Left lung (tissue), 10 donors: ENCODE results near the gene SLC5A8. TPM values are rescaled to one million over a fixed set of nuclear protein-coding genes. Genes with fewer than 3 reads are reported as not detected.

Experiments used
- ATAC-seq: fragments of 200-7000 bp; cut with Tn5 transposase; one replicate; pipeline ENCODE4 v1.9.1; 2020; ENCODE audit warnings: moderate library complexity
- DNase-seq, 4 donors: peaks; one replicate each; pipeline ENCODE4 v3.0.0-alpha.2; 2013 to 2020
- H3K27ac ChIP-seq, 2 donors: fragments of 200-600 bp; sonication (generic) in 1 of 2; one replicate each; pipeline versions ENCODE4 v1.5.0 to v1.8.0; 2020 to 2021
- H3K27me3 ChIP-seq, 2 donors: fragments of 200-600 bp; sonication (generic) in 1 of 2; one replicate each; pipeline versions ENCODE4 v1.5.0 to v1.8.0; 2020 to 2021
- H3K36me3 ChIP-seq, 2 donors: fragments of 200-600 bp; sonication (generic) in 1 of 2; one replicate each; pipeline versions ENCODE4 v1.5.0 to v1.8.0; 2020 to 2021
- H3K4me1 ChIP-seq, 2 donors: fragments of 200-600 bp; one replicate each; pipeline ENCODE4 v1.8.0; 2021
- H3K4me3 ChIP-seq, 2 donors: fragments of 200-600 bp; sonication (generic) in 1 of 2; one replicate each; pipeline versions ENCODE4 v1.5.0 to v1.8.0; 2020 to 2021; ENCODE audit warnings: mild to moderate bottlenecking in 1 of 2
- H3K9me3 ChIP-seq, 2 donors: fragments of 200-600 bp; sonication (generic) in 1 of 2; one replicate each; pipeline versions ENCODE4 v1.5.0 to v1.8.0; 2020 to 2021
- CTCF ChIP-seq, 2 donors: fragments of 200-600 bp; sonication (generic) in 1 of 2; IDR thresholded peaks; one replicate each; pipeline versions ENCODE4 v1.5.0 to v1.8.0; 2021; ENCODE audit warnings: antibody characterized with exemption in 2 of 2
- intact Hi-C, 2 donors: fragments of 100-400 bp; cut with DNase I; formaldehyde crosslinking; loops; one replicate each; pipeline versions ENCODE4 v1.11.2 to v1.14.2; 2022
- polyA plus RNA-seq, 6 donors: library from polyadenylated mRNA; unstranded; fragments of 120-200 nt; gene quantifications; one replicate each; pipeline ENCODE4 v1.2.1, GENCODE V29; 2013; ENCODE audit not compliant: insufficient read length in 6 of 6
- total RNA-seq, 2 donors: library from RNA; stranded (reverse); fragmentation: NEBNext Ultra II Directional; extraction: Animal tissue kit (Norgen Biotek cat#: 25700); gene quantifications; one replicate each; pipeline ENCODE4 v1.2.1, GENCODE V29; 2021
- donor health status: DM: no; HTN: yes; CAD: no.
- donor health status: DM: no; HTN: no; CAD: no.

SLC5A8 gene
- total and polyA plus RNA-seq, 8 donors, result 0.04 to 5.5 (median 0.17) TPM; not detected in 2

- Histone ChIP-seq H3K27me3 (no peaks in the 10 kb centered on the region), H3K36me3 (no peaks in the 10 kb centered on the region), H3K9me3 (peaks cover 0 to 5% of the 10 kb centered on the region in 2 donors), H3K4me3 (no peak overlapping the region), H3K4me1 (no peaks in the 10 kb centered on the region), H3K27ac (no peak overlapping the region)
- TF ChIP-seq CTCF (IDR thresholded peaks at IDR 0.05), result no peak
- DNase-seq (no peak), ATAC-seq (no peak)
- intact Hi-C loops, result no loop called here
Measured at GRCh38 chr12:101127521-101128219, 82.4 kb downstream of the SLC5A8 start.

- ATAC-seq, result no peak
- no peaks in the 10 kb centered on the region for H3K36me3 ChIP-seq
Measured at GRCh38 chr12:101117842-101118241, 92.2 kb downstream of the SLC5A8 start.

GRCh38 chr12:101116911-101117310, 93.1 kb downstream of the SLC5A8 start:
- intact Hi-C loops, result no loop called here

More at GRCh38 chr12:101117842-101118241, 92.2 kb downstream of the SLC5A8 start:
- H3K27me3 ChIP-seq, result no peaks in the 10 kb centered on the region
- peaks cover 0 to 14% of the 10 kb centered on the region in 2 donors for H3K9me3 ChIP-seq
- intact Hi-C loops, result no loop called here
- H3K27ac ChIP-seq, result no peak overlapping the region
- no peak for DNase-seq
- H3K4me3 ChIP-seq, result no peak overlapping the region
- TF ChIP-seq CTCF (IDR thresholded peaks at IDR 0.05), result no peak
- H3K4me1 ChIP-seq, result no peaks in the 10 kb centered on the region

GRCh38 chr12:101115326-101115725, 94.7 kb downstream of the SLC5A8 start:
- intact Hi-C loops, result no loop called here
- H3K4me3 ChIP-seq, result no peak overlapping the region
- H3K9me3 ChIP-seq, result peaks cover 0 to 8% of the 10 kb centered on the region in 2 donors
- no peak overlapping the region for H3K27ac ChIP-seq
- no peaks in the 10 kb centered on the region for H3K4me1 ChIP-seq
- DNase-seq, result no peak
- H3K27me3 ChIP-seq, result no peaks in the 10 kb centered on the region
- TF ChIP-seq CTCF (IDR thresholded peaks at IDR 0.05), result no peak
- H3K36me3 ChIP-seq, result no peaks in the 10 kb centered on the region
- ATAC-seq, result no peak

More at GRCh38 chr12:101116911-101117310, 93.1 kb downstream of the SLC5A8 start:
- Histone ChIP-seq H3K9me3 (peaks cover 0 to 14% of the 10 kb centered on the region in 2 donors), H3K4me1 (no peaks in the 10 kb centered on the region), H3K4me3 (no peak overlapping the region), H3K27ac (no peak overlapping the region), H3K36me3 (no peaks in the 10 kb centered on the region), H3K27me3 (no peaks in the 10 kb centered on the region)
- ATAC-seq (no peak), DNase-seq (no peak)
- TF ChIP-seq CTCF (IDR thresholded peaks at IDR 0.05), result no peak

- TF ChIP-seq CTCF (IDR thresholded peaks at IDR 0.05), result no peak
- H3K27me3 ChIP-seq, result no peaks in the 10 kb centered on the region
- H3K36me3 ChIP-seq, result no peaks in the 10 kb centered on the region
- H3K9me3 ChIP-seq, result no peaks in the 10 kb centered on the region
- ATAC-seq (no peak), DNase-seq (no peak)
- H3K27ac ChIP-seq, result no peak overlapping the region
- intact Hi-C loops, result no loop called here
- H3K4me3 ChIP-seq, result no peak overlapping the region
- H3K4me1 ChIP-seq, result no peaks in the 10 kb centered on the region
Measured at GRCh38 chr12:101111441-101111840, 98.6 kb downstream of the SLC5A8 start.
